SK-N-SH (cell line): Measurements from ENCODE around the gene DNHD1.

ENCODE experiments used
- CTCF ChIP-seq: fragments of 200-600 bp; sonication (generic); IDR thresholded peaks from 2 replicates; pipeline ENCODE4 v1.6.1; 2017; ENCODE audit warnings: antibody characterized with exemption, mild to moderate bottlenecking, moderate library complexity
- ELF1 ChIP-seq: IDR thresholded peaks from 2 replicates; pipeline ENCODE4 v1.4.0; 2012
- EP300 ChIP-seq, 2 experiments: IDR thresholded peaks; 2 replicates each; pipeline versions ENCODE4 v1.4.0 to v1.6.1; 2012; ENCODE audit warnings: borderline replicate concordance in 1 of 2, low read depth in 1 of 2, low read length in 1 of 2
- FOXJ3 ChIP-seq: sonication (generic); formaldehyde crosslinking; IDR thresholded peaks from 2 replicates; pipeline ENCODE4 v1.5.1; 2020; ENCODE audit warnings: mild to moderate bottlenecking, missing genetic modification reagents
- JUND ChIP-seq: IDR thresholded peaks from 2 replicates; pipeline ENCODE4 v1.4.0; 2012
- MAX ChIP-seq: IDR thresholded peaks from 2 replicates; pipeline ENCODE4 v1.4.0; 2012; ENCODE audit warnings: low read depth
- MXI1 ChIP-seq: IDR thresholded peaks from 2 replicates; pipeline ENCODE4 v1.6.1; 2012; ENCODE audit warnings: mild to moderate bottlenecking, low read depth, low read length, improper control_type of control experiment
- NFIC ChIP-seq: IDR thresholded peaks from 2 replicates; pipeline ENCODE4 v1.4.0; 2012; ENCODE audit warnings: borderline replicate concordance
- POLR2AphosphoS5 ChIP-seq: IDR thresholded peaks from 2 replicates; pipeline ENCODE4 v1.6.1; 2012; ENCODE audit warnings: low read depth, low read length
- RAD21 ChIP-seq: IDR thresholded peaks from 2 replicates; pipeline ENCODE4 v1.6.1; 2012; ENCODE audit warnings: mild to moderate bottlenecking, low read length
- YY1 ChIP-seq: IDR thresholded peaks from 2 replicates; pipeline ENCODE4 v1.4.0; 2012; ENCODE audit warnings: low read depth, mild to moderate bottlenecking
- TF ChIP-seq, protein P1 (sequence below): fragments of 150-350 bp; IDR thresholded peaks from 2 replicates; pipeline ENCODE4 v1.6.1; 2017; ENCODE audit warnings: antibody characterized with exemption, low read length, low read depth, borderline replicate concordance

GRCh38 chr11:6572215-6572614, 75.1 kb downstream of the DNHD1 start:
- peak; percentile 60 for TF ChIP-seq JUND
- no peak for TF ChIP-seq CTCF
- TF ChIP-seq YY1, result no peak
- no peak for TF ChIP-seq POLR2AphosphoS5
- TF ChIP-seq NFIC, result peak; percentile 80
- TF ChIP-seq EP300 (IDR thresholded peaks at IDR 0.05; ENCODE audit: borderline replicate concordance in 1 of 2, low read depth in 1 of 2, low read length in 1 of 2), result no peak
- no peak for TF ChIP-seq ELF1
- no peak for TF ChIP-seq FOXJ3 (CRISPR knock-in tag)
- no peak for TF ChIP-seq MXI1
- no peak for TF ChIP-seq RAD21
- TF ChIP-seq, protein P1, sequence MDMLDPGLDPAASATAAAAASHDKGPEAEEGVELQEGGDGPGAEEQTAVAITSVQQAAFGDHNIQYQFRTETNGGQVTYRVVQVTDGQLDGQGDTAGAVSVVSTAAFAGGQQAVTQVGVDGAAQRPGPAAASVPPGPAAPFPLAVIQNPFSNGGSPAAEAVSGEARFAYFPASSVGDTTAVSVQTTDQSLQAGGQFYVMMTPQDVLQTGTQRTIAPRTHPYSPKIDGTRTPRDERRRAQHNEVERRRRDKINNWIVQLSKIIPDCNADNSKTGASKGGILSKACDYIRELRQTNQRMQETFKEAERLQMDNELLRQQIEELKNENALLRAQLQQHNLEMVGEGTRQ, result no peak
- TF ChIP-seq MAX, result no peak
